HepG2 (cell line): Measurements from ENCODE around the gene MEF2D. TPM values are rescaled to one million over a fixed set of nuclear protein-coding genes. Genes with fewer than 3 reads are reported as not detected.

Experiments
- AKAP8 ChIP-seq: sonication (generic); formaldehyde crosslinking; IDR thresholded peaks from 2 replicates; pipeline ENCODE4 v1.5.1; 2020; ENCODE audit warnings: mild to moderate bottlenecking, missing genetic modification reagents
- CHD4 ChIP-seq: fragments of 200-600 bp; sonication (generic); IDR thresholded peaks from 2 replicates; pipeline ENCODE4 v1.7.0; 2017; ENCODE audit warnings: mild to moderate bottlenecking, low read length, borderline replicate concordance
- DMAP1 ChIP-seq: IDR thresholded peaks from 2 replicates; pipeline ENCODE4 v1.6.1; 2016
- ETV5 ChIP-seq: IDR thresholded peaks from 2 replicates; pipeline ENCODE4 v1.6.1; 2018; ENCODE audit warnings: missing biosample characterization, missing genetic modification reagents, inconsistent platforms, borderline replicate concordance
- FOSL1 ChIP-seq: sonication (generic); formaldehyde crosslinking; IDR thresholded peaks from 2 replicates; pipeline ENCODE4 v1.9.0; 2021; ENCODE audit warnings: missing genetic modification reagents, borderline replicate concordance
- GATA4 ChIP-seq: sonication (generic); IDR thresholded peaks from 2 replicates; pipeline ENCODE4 v1.6.1; 2016; ENCODE audit warnings: antibody characterized with exemption, low read depth, borderline replicate concordance
- HDAC1 ChIP-seq: sonication (generic); formaldehyde crosslinking; IDR thresholded peaks from 2 replicates; pipeline ENCODE4 v1.5.1; 2020; ENCODE audit warnings: mild to moderate bottlenecking, missing genetic modification reagents
- HHEX ChIP-seq: IDR thresholded peaks from 2 replicates; pipeline ENCODE4 v1.6.1; 2016; ENCODE audit warnings: control low read depth
- KLF12 ChIP-seq: sonication (generic); formaldehyde crosslinking; IDR thresholded peaks from 2 replicates; pipeline ENCODE4 v1.4.0; 2020; ENCODE audit warnings: missing genetic modification reagents, borderline replicate concordance
- LCORL ChIP-seq, 2 experiments: fragments of 450-650 bp in 1 of 2; sonication (generic) in 1 of 2; formaldehyde crosslinking in 1 of 2; IDR thresholded peaks; 2 replicates each; pipeline versions ENCODE4 v1.5.0 to v1.6.1; 2017 to 2020; ENCODE audit warnings: antibody characterized with exemption in 1 of 2, missing genetic modification reagents in 1 of 2
- MAFK ChIP-seq, 2 experiments: IDR thresholded peaks in 1 of 2; conservative IDR thresholded peaks in 1 of 2; 2 replicates each; pipeline ENCODE4 v1.6.1; 2011; ENCODE audit warnings: improper control_type of control experiment in 2 of 2, low read length in 2 of 2
- MXI1 ChIP-seq: IDR thresholded peaks from 3 replicates; pipeline ENCODE4 v1.6.1; 2012; ENCODE audit warnings: low read depth, low read length, inconsistent platforms, borderline replicate concordance
- NCOA2 ChIP-seq: sonication (generic); formaldehyde crosslinking; IDR thresholded peaks from 2 replicates; pipeline ENCODE4 v1.8.0; 2022; ENCODE audit warnings: inconsistent platforms
- NR0B2 ChIP-seq: sonication (generic); formaldehyde crosslinking; IDR thresholded peaks from 2 replicates; pipeline ENCODE4 v1.4.0; 2020; ENCODE audit warnings: mild to moderate bottlenecking, missing genetic modification reagents
- PHF21A ChIP-seq: sonication (generic); formaldehyde crosslinking; IDR thresholded peaks from 2 replicates; pipeline ENCODE4 v1.5.0; 2020; ENCODE audit warnings: mild to moderate bottlenecking, missing genetic modification reagents
- PHF8 ChIP-seq: sonication (generic); formaldehyde crosslinking; IDR thresholded peaks from 2 replicates; pipeline ENCODE4 v1.5.0; 2020; ENCODE audit warnings: missing genetic modification reagents
- TARDBP ChIP-seq: sonication (generic); formaldehyde crosslinking; IDR thresholded peaks from 2 replicates; pipeline ENCODE4 v1.8.0; 2022; ENCODE audit warnings: mild to moderate bottlenecking, missing genetic modification reagents
- YEATS2 ChIP-seq: sonication (generic); formaldehyde crosslinking; IDR thresholded peaks from 2 replicates; pipeline ENCODE4 v1.4.0; 2020; ENCODE audit warnings: missing genetic modification reagents, borderline replicate concordance
- ZFP82 ChIP-seq: sonication (generic); formaldehyde crosslinking; IDR thresholded peaks from 2 replicates; pipeline ENCODE4 v1.5.1; 2020; ENCODE audit warnings: mild to moderate bottlenecking, missing genetic modification reagents, borderline replicate concordance
- ZKSCAN5 ChIP-seq: sonication (generic); formaldehyde crosslinking; IDR thresholded peaks from 2 replicates; pipeline ENCODE4 v1.5.1; 2020; ENCODE audit warnings: mild to moderate bottlenecking, missing genetic modification reagents
- ZNF101 ChIP-seq: sonication (generic); formaldehyde crosslinking; IDR thresholded peaks from 2 replicates; pipeline ENCODE4 v1.4.0; 2020; ENCODE audit warnings: mild to moderate bottlenecking, low read depth, missing genetic modification reagents, borderline replicate concordance
- ZNF512B ChIP-seq: sonication (generic); formaldehyde crosslinking; IDR thresholded peaks from 2 replicates; pipeline ENCODE4 v1.5.1; 2020; ENCODE audit warnings: missing genetic modification reagents, mild to moderate bottlenecking, borderline replicate concordance
- ZNF614 ChIP-seq: IDR thresholded peaks from 2 replicates; pipeline ENCODE4 v1.6.1; 2018; ENCODE audit warnings: missing biosample characterization, missing genetic modification reagents, inconsistent platforms, borderline replicate concordance
- ZNF639 ChIP-seq: conservative IDR thresholded peaks from 2 replicates; pipeline ENCODE4 v1.6.1; 2018; ENCODE audit warnings: missing genetic modification reagents
- ZNF652 ChIP-seq: IDR thresholded peaks from 2 replicates; pipeline ENCODE4 v1.6.1; 2016; ENCODE audit warnings: low read depth, borderline replicate concordance
- ZNF761 ChIP-seq: sonication (generic); formaldehyde crosslinking; conservative IDR thresholded peaks from 2 replicates; pipeline ENCODE4 v1.4.0; 2020; ENCODE audit warnings: mild to moderate bottlenecking, missing genetic modification reagents
- polyA plus RNA-seq, 8 experiments: library from polyadenylated mRNA; depleted of rRNA in 3 of 8; stranded (reverse) in 7 of 8; unstranded in 1 of 8; fragments of >200 nt; fragmentation: Illumina TruSeq in 4 of 8; extraction: Trizol in 4 of 8; gene quantifications; 2 replicates each; pipeline versions ENCODE4 v1.2.1 to v1.2.3, GENCODE V29; 2011 to 2016; ENCODE audit warnings: low read depth in 4 of 8, missing spikeins in 1 of 8, mixed read lengths in 1 of 8; ENCODE audit not compliant: insufficient read depth in 1 of 8
- total RNA-seq, 5 experiments: library from RNA; depleted of rRNA; stranded (reverse); fragments of >200 nt; fragmentation: Illumina TruSeq; extraction: Trizol; gene quantifications; 2 replicates each; pipeline ENCODE4 v1.2.3, GENCODE V29; 2016; ENCODE audit warnings: low read depth in 1 of 5

Gene MEF2D
- total and polyA plus RNA-seq, 2 of the 13 experiments (the other 11 are each of a cell fraction or from before 2014, with no cell fraction given), result 1.6 to 3.9 TPM

- TF ChIP-seq ZKSCAN5, result no peak; the same call in 1 of the 2 replicates
- no peak for TF ChIP-seq FOSL1
- 0 out of 2 replicates have a peak, but pooled peaks have one; percentile 34 for TF ChIP-seq ZNF614
- TF ChIP-seq ZNF761 (CRISPR knock-in tag), result no peak
- TF ChIP-seq CHD4, result no peak
- TF ChIP-seq YEATS2 (CRISPR knock-in tag), result peak; percentile 55
- no peak for TF ChIP-seq KLF12 (CRISPR knock-in tag)
- TF ChIP-seq HHEX (CRISPR knock-in tag), result no peak
- no peak for TF ChIP-seq LCORL (IDR thresholded peaks at IDR 0.05)
- TF ChIP-seq LCORL (CRISPR knock-in tag; IDR thresholded peaks at IDR 0.05), result peak; percentile 77
- TF ChIP-seq DMAP1, result peak; percentile 63; the same call in 1 of the 2 replicates
- TF ChIP-seq NR0B2 (CRISPR knock-in tag), result no peak
- TF ChIP-seq TARDBP (CRISPR knock-in tag), result peak; percentile 50; the same call in 1 of the 2 replicates
- TF ChIP-seq ZNF512B, result peak; percentile 82; the same call in 1 of the 2 replicates
- TF ChIP-seq ZNF101 (CRISPR knock-in tag), result no peak
- TF ChIP-seq MAFK (conservative IDR thresholded peaks at IDR 0.05 in 1 of 2, IDR thresholded peaks at IDR 0.05 in 1 of 2; ENCODE audit: low read length in 2 of 2), result 0 out of 4 replicates have a peak, but pooled peaks of 1 of the 2 experiments have one; percentile 11
- TF ChIP-seq HDAC1 (CRISPR knock-in tag), result no peak; the same call in 1 of the 2 replicates
- TF ChIP-seq MXI1, result no peak
- peak; percentile 76 for TF ChIP-seq ETV5 (CRISPR knock-in tag)
- no peak for TF ChIP-seq GATA4
- peak; percentile 12; the same call in 1 of the 2 replicates for TF ChIP-seq PHF21A (CRISPR knock-in tag)
- no peak for TF ChIP-seq ZNF639
- TF ChIP-seq AKAP8 (CRISPR knock-in tag), result no peak; the same call in 1 of the 2 replicates
- TF ChIP-seq PHF8 (CRISPR knock-in tag), result peak; percentile 42; the same call in 1 of the 2 replicates
- TF ChIP-seq ZFP82 (CRISPR knock-in tag), result peak; percentile 88
- no peak for TF ChIP-seq ZNF652 (CRISPR knock-in tag)
- TF ChIP-seq NCOA2, result peak; percentile 29
Observed at GRCh38 chr1:156504821-156505678, 4.5 kb upstream of the MEF2D start (continued).
